Hepatocyte (in vitro differentiated cells): ENCODE data around the gene NKAIN2. TPM values are rescaled to one million over a fixed set of nuclear protein-coding genes. Genes with fewer than 3 reads are reported as not detected.

Experiments used
- DNase-seq: peaks from one replicate; pipeline ENCODE4 v3.0.0-alpha.2; 2016; ENCODE audit warnings: low spot score
- H2AFZ ChIP-seq: fragments of 200-600 bp; sonication (generic); 2 replicates; pipeline ENCODE4 v1.6.0; 2016; ENCODE audit warnings: antibody characterized with exemption, mild to moderate bottlenecking
- H3K27ac ChIP-seq: fragments of 200-600 bp; sonication (generic); 2 replicates; pipeline ENCODE4 v1.5.1; 2016; ENCODE audit warnings: mild to moderate bottlenecking
- H3K27me3 ChIP-seq: fragments of 200-600 bp; sonication (generic); 2 replicates; pipeline ENCODE4 v1.6.1; 2016
- H3K36me3 ChIP-seq: fragments of 200-600 bp; sonication (generic); replicated peaks from 2 replicates; pipeline ENCODE4 v1.5.1; 2016; ENCODE audit warnings: low read depth; ENCODE audit not compliant: insufficient read depth
- H3K4me1 ChIP-seq: fragments of 200-600 bp; sonication (generic); 2 replicates; pipeline ENCODE4 v1.5.1; 2016; ENCODE audit warnings: mild to moderate bottlenecking, moderate library complexity; ENCODE audit not compliant: insufficient read depth
- H3K4me2 ChIP-seq: fragments of 200-600 bp; sonication (generic); 2 replicates; pipeline ENCODE4 v1.6.0; 2016
- H3K4me3 ChIP-seq: fragments of 200-600 bp; sonication (generic); 2 replicates; pipeline ENCODE4 v1.5.1; 2016; ENCODE audit warnings: mild to moderate bottlenecking
- H3K79me2 ChIP-seq: fragments of 200-600 bp; sonication (generic); 2 replicates; pipeline ENCODE4 v1.6.0; 2017; ENCODE audit warnings: mild to moderate bottlenecking
- H3K9me2 ChIP-seq: fragments of 200-600 bp; sonication (generic); replicated peaks from 2 replicates; pipeline ENCODE4 v1.6.0; 2017; ENCODE audit warnings: mild to moderate bottlenecking; ENCODE audit not compliant: insufficient read depth
- H3K9me3 ChIP-seq: fragments of 200-600 bp; sonication (generic); 2 replicates; pipeline ENCODE4 v1.5.1; 2016; ENCODE audit warnings: low read depth, mild to moderate bottlenecking
- H4K20me1 ChIP-seq: fragments of 200-600 bp; sonication (generic); 2 replicates; pipeline ENCODE4 v1.6.0; 2016; ENCODE audit warnings: mild to moderate bottlenecking; ENCODE audit not compliant: insufficient read depth, poor library complexity, severe bottlenecking
- EZH2 ChIP-seq: fragments of 200-600 bp; sonication (generic); IDR thresholded peaks from 2 replicates; pipeline ENCODE4 v1.6.1; 2016; ENCODE audit warnings: antibody characterized with exemption, mild to moderate bottlenecking, borderline replicate concordance
- EZH2phosphoT487 ChIP-seq: fragments of 200-600 bp; sonication (generic); IDR thresholded peaks from one replicate; pipeline ENCODE4 v1.6.1; 2018; ENCODE audit warnings: antibody characterized with exemption, mild to moderate bottlenecking, low read depth, moderate library complexity; ENCODE audit not compliant: unreplicated experiment, severe bottlenecking
- WGBS: methylation state at CpG from one replicate; pipeline ENCODE4 v1.1.6; 2016; ENCODE audit warnings: low lambda C conversion rate; ENCODE audit errors: missing lambda C conversion rate; 5-methylcytosine and 5-hydroxymethylcytosine counted together
- polyA plus RNA-seq: library from polyadenylated mRNA; unstranded; fragments of >200 nt; fragmentation: Nextera tagmentation; extraction: Ambion mirVana; gene quantifications from 2 replicates; pipeline ENCODE4 v1.2.1, GENCODE V29; 2016
- total RNA-seq: library from RNA; depleted of rRNA; stranded (reverse); fragments of >200 nt; gene quantifications from 2 replicates; pipeline ENCODE4 v1.2.3, GENCODE V29; 2014
- TF ChIP-seq, protein P1 (sequence below): fragments of 200-600 bp; sonication (generic); IDR thresholded peaks from 2 replicates; pipeline ENCODE4 v1.5.1; 2016; ENCODE audit warnings: antibody characterized with exemption, mild to moderate bottlenecking; ENCODE audit not compliant: poor library complexity

NKAIN2 gene
- total and polyA plus RNA-seq, 2 experiments from 2014 or later = 0.48 to 2.6 TPM

DNA sequence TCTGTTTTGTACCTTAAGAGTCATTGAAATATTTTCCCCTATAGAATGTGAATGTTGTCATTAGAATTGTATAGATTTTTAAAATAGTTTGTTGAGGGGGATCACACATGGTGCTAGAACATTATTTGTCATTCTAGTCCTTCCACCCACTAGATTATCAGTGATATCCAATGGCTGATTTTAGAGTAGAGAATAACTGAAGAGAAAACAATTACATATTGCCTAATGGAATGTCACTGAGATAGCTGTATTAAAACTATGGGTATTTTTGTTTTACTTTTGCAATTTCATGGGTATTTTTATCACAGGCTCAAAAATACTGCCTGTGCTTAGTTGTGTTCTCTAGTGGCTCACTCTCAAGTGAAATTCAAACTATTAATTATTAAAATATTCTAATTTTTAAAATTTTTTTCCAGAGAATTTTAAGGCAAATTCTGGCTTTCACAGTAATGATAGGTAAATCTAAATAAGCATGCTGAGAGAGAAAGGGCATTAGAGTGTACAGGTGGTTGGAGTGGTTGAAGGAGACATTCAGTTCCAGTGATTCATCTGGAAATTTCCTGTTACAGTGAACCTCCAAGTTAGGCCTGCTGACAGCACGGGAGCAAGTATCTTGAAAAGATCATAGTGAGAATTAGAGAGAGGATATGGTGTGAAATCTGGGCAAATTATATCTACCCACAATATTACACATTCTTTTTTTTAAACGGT, 399.6 kb downstream of the NKAIN2 start:
- no peaks in the 10 kb centered on the region for H3K27me3 ChIP-seq
- TF ChIP-seq EZH2phosphoT487 (no peak), EZH2 (no peak)
- TF ChIP-seq, protein P1, sequence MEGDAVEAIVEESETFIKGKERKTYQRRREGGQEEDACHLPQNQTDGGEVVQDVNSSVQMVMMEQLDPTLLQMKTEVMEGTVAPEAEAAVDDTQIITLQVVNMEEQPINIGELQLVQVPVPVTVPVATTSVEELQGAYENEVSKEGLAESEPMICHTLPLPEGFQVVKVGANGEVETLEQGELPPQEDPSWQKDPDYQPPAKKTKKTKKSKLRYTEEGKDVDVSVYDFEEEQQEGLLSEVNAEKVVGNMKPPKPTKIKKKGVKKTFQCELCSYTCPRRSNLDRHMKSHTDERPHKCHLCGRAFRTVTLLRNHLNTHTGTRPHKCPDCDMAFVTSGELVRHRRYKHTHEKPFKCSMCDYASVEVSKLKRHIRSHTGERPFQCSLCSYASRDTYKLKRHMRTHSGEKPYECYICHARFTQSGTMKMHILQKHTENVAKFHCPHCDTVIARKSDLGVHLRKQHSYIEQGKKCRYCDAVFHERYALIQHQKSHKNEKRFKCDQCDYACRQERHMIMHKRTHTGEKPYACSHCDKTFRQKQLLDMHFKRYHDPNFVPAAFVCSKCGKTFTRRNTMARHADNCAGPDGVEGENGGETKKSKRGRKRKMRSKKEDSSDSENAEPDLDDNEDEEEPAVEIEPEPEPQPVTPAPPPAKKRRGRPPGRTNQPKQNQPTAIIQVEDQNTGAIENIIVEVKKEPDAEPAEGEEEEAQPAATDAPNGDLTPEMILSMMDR = no peak
- no peaks in the 10 kb centered on the region for H3K9me3 ChIP-seq
- H2AFZ ChIP-seq = no peak overlapping the region
- H3K4me3 ChIP-seq = no peak overlapping the region
- H4K20me1 ChIP-seq = no peaks in the 10 kb centered on the region
- no peak overlapping the region for H3K4me2 ChIP-seq
- DNase-seq = peak; percentile 7
- WGBS = 66% methylated on average over 2 of the region's 2 CpGs
- peaks cover 4% of the 10 kb centered on the region for H3K4me1 ChIP-seq
- no peaks in the 10 kb centered on the region for H3K79me2 ChIP-seq
- no peaks in the 10 kb centered on the region for H3K36me3 ChIP-seq
- no peaks in the 10 kb centered on the region for H3K9me2 ChIP-seq
- H3K27ac ChIP-seq = no peak overlapping the region

DNA sequence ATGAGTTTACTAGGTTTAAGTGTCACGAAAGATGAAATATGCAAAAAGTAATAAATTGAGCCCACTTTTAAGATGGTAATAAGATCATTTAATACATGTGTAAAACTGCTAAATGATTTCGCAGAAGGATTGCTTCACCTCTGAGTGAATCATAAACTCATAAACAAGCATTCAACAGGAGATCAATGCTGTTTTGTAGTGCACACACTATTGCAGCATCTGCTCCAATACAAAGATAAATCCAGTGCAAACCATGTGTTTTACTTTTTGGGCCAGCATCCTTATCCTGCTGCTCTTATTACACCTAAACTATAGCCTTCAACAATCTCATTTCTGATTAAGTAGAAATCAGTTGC, 400.1 kb downstream of the NKAIN2 start:
- peaks cover 4% of the 10 kb centered on the region for H3K4me1 ChIP-seq
- H3K9me2 ChIP-seq = no peaks in the 10 kb centered on the region
- H3K27ac ChIP-seq = no peak overlapping the region
- no peak for DNase-seq
- no peak overlapping the region for H2AFZ ChIP-seq
- H4K20me1 ChIP-seq = no peaks in the 10 kb centered on the region
- H3K36me3 ChIP-seq = no peaks in the 10 kb centered on the region
- no peak overlapping the region for H3K4me2 ChIP-seq
- TF ChIP-seq EZH2phosphoT487 = no peak
- TF ChIP-seq, protein P1 = no peak
- no peak for TF ChIP-seq EZH2
- H3K79me2 ChIP-seq = no peaks in the 10 kb centered on the region
- no peak overlapping the region for H3K4me3 ChIP-seq
- H3K9me3 ChIP-seq = no peaks in the 10 kb centered on the region
- WGBS = 73% methylated on average over 2 of the region's 2 CpGs
- H3K27me3 ChIP-seq = no peaks in the 10 kb centered on the region

DNA sequence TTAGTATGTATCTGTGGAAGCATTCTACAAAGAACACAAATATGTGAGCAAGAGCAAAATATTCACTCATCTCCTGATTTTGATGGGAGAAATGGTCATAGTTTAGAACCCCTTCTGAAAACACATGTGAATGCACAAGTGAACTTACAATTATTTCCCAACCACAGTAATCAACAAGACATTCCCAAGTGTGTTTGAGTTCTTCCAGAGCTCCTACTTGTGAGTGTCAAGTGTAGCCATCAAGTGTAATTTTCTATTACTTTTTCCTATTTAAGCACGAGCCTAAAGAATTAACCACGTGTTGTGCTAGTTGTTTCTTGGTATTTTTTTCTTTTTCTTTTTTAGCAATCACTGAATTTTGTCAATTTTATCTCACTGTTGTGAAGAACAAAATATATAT, 402.3 kb downstream of the NKAIN2 start:
- no peak for DNase-seq
- H2AFZ ChIP-seq = no peak overlapping the region
- no peaks in the 10 kb centered on the region for H3K4me1 ChIP-seq
- no peaks in the 10 kb centered on the region for H4K20me1 ChIP-seq
- no peaks in the 10 kb centered on the region for H3K27me3 ChIP-seq
- WGBS = 48% methylated on average over 2 of the region's 2 CpGs
- H3K9me2 ChIP-seq = no peaks in the 10 kb centered on the region
- TF ChIP-seq, protein P1 = no peak
- no peak overlapping the region for H3K27ac ChIP-seq
- no peaks in the 10 kb centered on the region for H3K36me3 ChIP-seq
- no peak overlapping the region for H3K4me3 ChIP-seq
- no peaks in the 10 kb centered on the region for H3K9me3 ChIP-seq
- H3K4me2 ChIP-seq = no peak overlapping the region
- no peaks in the 10 kb centered on the region for H3K79me2 ChIP-seq
